HG03378 (cell line): Measurements from ENCODE around the gene ATXN7.

ENCODE experiments used
- ATAC-seq: cut with Tn5 transposase; IDR thresholded peaks from one replicate; pipeline ENCODE4 v1.9.1; 2021; ENCODE audit warnings: mild to moderate bottlenecking, moderate library complexity; ENCODE audit not compliant: unreplicated experiment

Gene ATXN7, protein sequence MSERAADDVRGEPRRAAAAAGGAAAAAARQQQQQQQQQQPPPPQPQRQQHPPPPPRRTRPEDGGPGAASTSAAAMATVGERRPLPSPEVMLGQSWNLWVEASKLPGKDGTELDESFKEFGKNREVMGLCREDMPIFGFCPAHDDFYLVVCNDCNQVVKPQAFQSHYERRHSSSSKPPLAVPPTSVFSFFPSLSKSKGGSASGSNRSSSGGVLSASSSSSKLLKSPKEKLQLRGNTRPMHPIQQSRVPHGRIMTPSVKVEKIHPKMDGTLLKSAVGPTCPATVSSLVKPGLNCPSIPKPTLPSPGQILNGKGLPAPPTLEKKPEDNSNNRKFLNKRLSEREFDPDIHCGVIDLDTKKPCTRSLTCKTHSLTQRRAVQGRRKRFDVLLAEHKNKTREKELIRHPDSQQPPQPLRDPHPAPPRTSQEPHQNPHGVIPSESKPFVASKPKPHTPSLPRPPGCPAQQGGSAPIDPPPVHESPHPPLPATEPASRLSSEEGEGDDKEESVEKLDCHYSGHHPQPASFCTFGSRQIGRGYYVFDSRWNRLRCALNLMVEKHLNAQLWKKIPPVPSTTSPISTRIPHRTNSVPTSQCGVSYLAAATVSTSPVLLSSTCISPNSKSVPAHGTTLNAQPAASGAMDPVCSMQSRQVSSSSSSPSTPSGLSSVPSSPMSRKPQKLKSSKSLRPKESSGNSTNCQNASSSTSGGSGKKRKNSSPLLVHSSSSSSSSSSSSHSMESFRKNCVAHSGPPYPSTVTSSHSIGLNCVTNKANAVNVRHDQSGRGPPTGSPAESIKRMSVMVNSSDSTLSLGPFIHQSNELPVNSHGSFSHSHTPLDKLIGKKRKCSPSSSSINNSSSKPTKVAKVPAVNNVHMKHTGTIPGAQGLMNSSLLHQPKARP

DNA sequence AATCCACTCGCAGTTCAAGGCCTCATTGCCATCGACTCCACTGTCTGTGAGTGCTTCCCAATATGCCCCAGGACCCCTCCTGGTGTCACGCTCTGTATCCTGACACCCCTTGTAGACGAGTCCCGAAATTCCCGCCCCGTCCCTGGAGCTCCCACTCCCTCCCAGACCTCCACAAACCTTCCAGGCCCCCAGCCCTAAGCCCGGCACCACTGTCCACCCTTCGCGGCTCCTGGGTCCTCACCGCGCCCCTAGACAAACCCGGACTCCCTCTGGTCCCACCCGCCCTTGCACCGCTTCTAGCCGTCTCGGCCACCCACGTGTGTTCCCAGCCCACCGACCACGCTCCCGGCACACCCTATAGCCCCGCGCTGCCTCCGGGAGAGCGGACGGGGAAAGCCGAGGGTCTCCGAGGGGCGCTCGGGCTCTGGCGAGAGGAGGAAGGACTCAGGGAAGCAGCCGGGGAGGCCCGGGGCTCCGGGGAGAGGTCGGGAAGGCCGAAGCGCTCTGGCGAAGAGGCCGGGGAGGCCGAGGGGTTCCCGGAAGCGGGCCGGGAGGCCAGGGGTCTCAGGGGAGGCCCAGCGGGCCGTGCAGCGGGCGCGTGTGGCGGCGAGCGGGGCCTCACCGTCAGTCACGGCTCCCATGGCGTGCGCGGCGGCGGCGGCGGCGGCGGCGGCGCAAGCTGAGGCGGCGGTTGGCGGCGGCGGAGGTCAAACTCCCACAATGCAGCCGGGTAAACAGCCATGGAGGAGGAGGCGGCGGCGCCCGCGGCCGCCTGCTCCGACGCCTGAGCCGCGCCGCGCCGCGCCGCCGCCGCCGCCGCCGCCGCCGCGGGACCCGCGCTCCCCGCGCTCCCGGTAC lies at the start of gene ATXN7, which contains the start of gene THOC7:
Gene ATXN7 (plus strand): TSS at position 718 of the 858 bp plus-strand sequence. CDS start 48,732 bp downstream, outside the sequence.
Gene THOC7 (minus strand): TSS at position 656 of the 858 bp plus-strand sequence. CDS start 15 bp downstream, at position 641.
- ATAC-seq, result peak; percentile 49

DNA sequence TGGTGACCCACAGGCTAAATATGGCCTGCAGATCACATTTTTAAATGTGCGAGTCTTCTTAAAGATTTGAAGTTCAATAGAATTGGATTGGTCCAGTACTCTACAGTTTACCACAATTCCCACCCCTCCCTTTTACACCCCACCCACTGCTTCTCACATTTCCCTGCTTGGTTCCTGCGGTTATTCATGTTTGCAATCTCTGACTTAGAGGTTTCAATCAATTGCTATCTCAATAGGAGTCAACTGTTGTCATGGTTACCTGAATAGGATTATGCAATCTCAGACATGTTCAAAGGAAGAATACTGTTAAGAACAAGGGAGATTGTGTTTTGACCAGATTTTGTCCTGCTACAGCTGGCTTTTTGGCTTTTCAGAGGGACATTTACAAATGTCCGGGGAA lies 49.4 kb upstream of the ATXN7 start:
- no peak for ATAC-seq

DNA sequence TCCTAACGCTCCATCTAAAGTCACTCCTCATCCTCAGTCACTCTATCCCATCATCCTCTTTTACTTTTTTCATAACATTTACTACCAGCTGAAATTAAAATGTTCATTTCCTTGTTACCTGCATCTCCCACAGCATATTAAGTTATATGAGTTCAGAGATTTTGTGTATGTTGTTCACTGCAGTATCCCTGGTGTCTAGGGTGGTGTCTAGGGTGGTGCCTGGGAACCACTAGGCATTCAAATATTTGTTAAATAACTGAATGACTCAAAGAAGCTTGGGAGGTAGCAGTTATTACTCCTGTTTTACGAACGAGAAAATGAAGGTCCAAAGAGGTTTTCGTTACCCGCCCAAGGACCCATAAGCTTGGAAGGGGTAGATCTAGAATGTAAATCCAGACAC lies 46.4 kb upstream of the ATXN7 start:
- ATAC-seq, result no peak

DNA sequence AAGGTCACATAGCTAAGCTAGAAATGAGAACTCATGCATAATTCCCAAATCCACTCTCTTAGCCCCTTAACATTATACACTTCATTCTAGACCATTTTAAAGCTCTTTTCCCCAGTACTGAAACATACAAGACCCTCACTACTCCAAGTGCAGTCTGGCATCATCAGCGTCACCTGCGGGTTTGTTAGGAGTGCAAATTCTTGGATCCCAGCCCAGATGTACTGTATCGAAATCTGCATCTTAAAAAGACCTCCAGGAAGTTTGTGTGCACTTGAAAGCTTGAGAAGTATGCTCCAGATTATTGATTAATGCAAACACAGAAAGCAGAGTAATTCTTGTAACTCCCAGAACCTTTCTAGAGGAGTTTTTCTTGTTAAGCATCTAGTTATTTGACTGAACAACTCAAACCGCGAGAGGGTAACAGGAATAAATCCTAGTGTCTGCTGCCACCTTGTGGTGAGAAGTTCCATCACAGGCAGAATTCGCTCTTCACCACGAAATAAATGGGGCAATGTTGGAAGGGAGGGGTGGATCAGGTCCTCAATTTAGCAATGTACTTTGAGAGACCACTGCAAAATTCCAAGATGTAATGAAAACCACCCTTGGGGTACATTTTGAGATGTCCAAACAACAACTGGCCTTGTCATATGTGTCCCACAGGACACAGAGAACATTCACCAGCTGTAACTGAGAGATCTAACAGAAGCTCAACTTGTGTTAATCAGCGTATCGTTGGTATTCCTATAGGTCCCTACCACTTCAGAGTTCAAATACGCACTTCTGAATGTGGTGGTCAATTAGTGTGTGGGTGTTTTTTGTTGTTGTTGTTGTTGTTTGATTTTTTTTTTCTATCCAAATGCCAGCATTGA lies 45.2 kb upstream of the ATXN7 start:
- peak; percentile 75 for ATAC-seq

DNA sequence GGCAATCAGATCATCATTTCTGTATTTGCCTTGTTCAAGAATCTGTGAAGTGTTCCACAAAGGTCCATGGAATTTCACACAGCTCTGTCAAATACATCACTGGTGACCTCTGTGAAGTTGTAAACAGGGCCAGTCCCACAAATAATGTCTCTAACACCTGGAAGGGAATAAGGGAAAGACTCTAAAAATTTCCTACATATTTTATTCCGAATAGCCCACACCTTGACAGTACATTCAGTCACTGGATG lies 44.6 kb upstream of the ATXN7 start, which contains the start of gene C3orf49:
Gene C3orf49 (plus strand): TSS at position 149 of the 248 bp plus-strand sequence. CDS start 173 bp downstream, outside the sequence.
- ATAC-seq, result no peak

DNA sequence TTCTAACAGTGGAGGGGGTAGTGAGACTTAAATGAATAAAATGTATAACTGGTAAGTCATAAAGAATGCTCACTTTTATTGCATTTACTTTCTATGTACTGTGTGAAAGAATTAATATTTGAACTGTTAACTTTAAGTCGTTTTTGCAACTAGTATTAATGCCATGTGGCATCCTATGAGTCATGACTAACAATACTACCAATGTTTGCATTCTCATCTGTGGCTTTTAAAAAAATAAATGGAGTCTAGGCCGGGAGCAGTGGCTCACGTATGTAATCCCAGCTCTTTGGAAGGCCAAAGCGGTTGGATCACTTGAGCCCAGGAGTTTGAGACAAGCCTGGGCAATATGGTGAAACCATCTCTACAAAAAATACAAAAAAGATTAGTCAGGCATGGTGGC lies 39.4 kb upstream of the ATXN7 start:
- ATAC-seq, result no peak

DNA sequence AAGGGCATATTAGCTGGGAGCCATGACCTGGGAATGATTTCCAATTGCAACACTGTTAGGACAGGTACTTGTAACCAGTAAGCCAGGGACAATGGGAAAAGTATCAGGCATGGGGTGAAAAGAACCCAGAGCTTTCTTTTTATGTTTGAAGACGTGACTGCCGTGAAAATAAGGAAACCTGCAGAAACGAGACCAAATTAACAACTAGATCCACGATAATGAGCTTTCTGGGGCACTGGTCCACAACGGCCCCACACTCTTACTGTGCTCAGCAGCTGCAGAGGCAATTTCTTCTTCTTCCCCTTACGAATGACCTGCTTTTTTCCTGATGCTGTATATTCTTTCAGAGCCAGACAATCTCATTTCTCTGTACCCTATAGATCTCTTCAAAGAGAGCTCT lies 33.1 kb upstream of the ATXN7 start:
- ATAC-seq, result no peak

DNA sequence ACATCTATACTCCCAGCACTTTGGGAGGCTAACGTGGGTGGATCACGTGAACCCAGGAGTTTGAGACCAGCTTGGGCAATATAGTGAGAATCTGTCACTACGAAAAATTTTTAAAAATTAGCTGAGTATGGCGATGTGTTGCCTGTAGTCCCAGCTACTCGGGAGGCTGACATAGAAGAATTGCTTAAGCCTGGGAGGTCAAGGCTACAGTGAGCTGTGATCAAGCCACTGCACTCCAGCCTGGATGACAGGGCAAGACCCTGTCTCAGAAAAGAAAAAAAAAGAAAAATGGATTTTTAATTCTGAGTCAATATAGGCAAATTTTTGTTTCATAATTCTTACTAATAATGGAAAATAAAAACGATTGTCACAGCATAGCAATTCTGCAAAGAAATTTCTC lies 31.3 kb upstream of the ATXN7 start:
- ATAC-seq, result no peak

DNA sequence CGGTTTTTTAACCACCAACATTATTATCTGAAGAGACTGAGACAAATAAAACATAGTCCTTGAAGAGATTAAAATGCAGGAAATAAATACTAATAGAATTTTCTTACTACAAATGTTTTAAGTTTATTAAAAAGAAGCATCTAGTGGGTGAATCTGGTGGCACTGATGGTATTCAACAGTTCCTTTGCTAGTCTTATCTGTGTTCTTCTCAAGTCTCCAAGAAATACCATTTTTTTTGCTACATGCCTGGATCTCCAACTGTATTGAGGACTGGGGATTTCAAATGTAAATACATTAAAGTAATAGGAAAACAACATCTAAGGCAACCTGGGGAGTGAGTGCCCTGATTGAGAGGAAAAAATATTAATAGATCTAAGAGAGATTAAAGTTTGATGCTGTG lies 22.0 kb upstream of the ATXN7 start:
- ATAC-seq, result no peak

DNA sequence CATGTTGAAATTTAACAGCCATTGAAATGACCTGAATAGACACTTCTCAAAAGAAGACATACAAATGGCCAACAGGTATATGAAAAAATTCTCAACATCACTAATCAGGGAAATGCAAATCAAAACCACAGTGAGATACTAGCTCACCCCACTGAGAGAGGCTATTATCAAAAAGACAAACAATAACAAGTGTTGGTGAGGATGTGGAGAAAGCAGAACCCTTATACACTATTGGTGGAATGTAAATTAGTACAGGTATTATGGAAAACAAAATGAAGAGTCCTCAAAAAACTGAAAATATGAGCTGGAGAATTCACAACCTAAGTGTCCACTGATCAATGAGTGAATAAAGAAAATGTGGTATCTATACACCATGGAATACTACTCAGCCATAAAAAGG lies 21.5 kb upstream of the ATXN7 start:
- ATAC-seq, result no peak

DNA sequence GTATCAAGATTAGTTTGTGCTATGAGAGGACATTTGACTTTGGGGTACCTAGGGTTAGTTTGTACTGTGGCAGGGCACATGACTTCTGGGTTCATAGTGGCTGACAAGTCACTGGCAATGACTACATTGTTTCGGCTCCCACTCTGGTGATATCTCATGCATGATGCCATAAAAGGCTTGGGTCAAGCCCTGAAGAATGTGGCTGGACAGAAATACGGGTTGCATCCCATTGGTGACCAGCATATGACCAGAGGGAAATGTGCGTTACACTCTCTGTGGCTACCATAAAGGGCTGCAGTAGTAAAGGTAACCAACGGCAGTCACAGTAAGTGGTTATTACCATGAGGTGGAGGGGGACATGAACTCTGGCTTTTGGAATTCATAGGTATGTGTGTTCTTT lies 18.5 kb upstream of the ATXN7 start:
- ATAC-seq, result no peak

DNA sequence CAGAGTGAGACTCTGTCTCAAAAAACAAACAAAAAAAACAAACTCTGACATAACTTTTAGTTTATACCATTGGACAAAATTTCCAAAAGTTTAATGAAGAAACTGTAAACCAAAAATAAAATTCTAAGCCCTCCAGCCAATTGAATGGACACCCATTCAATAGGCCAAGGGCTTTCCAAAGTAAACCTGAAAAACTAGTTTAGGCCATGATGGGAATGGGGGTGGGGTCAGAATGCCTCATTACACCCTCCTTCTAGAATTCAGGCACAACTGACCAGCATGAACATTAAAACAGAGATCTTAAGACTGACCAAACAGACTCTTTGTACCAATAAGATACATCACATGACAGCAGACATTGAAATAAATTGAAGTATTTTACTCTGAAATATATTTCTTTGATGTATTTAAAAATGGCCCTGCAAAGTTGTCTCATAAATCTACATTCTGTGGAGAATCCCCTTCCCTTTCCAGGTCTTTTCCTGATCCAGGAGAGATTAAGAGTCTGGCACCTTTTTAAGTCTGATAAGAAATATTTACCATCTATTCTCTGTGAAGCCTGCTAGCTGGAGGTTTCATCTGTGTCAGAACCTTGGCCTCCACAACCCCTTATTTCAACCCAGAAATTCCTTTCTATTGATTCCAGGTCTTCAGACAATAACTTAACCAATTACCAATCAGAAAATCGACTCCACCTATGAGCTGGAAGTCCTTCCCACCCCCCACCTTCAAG lies 15.8 kb upstream of the ATXN7 start:
- no peak for ATAC-seq

DNA sequence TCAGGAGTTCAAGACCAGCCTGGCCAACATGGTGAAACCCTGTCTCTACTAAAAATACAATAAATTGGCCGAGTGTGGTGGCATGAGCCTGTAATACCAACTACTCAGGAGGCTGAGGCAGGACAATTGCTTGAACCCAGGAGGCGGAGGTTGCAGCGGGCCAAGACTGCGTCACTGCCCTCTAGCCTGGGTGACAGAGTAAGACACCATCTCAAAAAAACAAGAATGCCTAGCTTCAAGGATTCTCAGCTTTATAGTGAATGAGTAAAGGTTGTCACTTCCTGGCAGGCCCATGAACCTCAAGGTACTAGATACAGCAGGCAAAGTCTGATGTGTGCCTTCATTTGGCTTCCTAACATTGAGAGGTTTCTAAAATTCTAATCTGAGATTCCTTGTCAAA lies 14.5 kb upstream of the ATXN7 start:
- ATAC-seq, result no peak

DNA sequence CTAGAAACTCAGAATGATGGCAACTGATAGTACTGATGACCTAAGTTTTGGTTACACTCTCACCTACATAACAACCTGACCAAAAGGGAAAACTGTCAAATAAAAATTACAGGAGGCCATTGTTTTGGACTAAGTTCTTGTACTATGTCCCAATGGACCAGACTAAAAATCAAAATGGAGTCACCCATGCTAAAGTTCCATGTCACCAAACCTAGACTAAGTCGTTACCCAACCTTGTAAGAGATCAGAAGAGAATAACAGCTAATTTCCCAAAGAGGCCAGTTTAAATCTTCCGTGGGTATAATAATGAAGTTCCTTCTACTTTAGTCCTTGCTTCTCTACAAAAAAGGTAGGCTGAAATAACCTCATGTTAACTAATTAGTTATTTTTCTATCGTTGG lies 12.4 kb upstream of the ATXN7 start:
- no peak for ATAC-seq

DNA sequence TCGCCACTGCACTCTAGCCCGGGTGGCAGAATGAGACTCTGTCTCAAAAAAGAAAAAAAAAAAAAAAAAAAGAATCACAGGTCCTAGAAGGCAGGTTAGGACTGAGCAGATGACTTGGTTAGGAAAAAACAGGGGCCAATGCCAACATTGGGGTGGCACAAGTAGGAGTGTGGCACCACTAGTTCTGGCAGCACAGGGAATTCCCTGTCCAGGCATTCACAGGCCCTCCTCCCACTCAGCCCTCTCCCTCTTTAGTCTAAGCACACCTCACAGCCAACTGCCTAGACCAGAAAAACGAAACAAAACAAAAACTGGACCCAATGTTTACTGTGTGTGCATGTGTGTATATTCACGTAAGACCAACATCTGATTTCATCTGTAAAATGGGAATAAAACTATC lies 10.6 kb upstream of the ATXN7 start:
- no peak for ATAC-seq

DNA sequence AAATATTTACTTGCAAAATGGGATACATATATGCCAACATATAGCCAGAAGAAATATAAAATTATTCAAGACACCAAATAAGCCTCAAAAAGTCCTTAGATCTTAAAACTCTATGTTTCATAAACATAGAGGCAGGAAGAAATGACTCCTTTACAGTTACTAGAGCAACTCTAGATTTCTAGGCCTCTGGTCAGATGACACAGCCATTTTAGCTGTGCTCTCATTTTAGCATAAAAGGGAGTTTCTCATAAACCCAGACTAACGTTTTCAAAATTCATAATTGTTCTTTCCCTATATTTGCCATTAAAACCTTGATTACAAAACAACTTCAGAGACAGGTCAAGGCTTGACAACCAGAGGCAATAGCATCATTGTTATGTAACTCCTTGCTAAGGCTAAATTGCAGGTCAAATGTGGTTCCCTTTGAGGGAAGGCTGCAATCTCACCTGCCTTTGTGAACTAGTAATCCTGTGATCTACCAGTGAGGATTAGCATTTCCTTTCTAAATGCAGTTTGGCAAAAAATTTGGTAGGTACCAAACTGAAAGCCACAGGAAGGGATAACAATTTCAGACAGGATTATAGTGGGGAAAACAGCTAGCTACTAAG lies 8.2 kb upstream of the ATXN7 start:
- no peak for ATAC-seq

DNA sequence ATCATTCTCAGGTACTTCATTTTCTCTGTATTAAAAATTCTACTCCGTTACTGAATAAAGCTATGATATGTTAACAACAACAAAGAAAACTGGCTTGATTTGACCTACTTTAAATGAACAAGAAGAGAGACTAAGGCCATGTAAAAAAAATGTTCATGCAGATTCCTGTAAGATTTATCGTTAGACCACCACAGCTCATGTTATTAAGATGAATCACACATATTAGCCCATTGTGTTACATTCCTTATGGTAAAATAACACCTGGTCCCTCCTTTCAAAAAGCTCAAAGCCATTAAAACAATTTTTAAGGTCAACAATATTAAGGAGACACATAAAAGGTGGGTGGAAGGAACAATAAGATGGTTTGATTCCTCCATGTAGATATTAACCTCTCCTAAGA lies 6.4 kb upstream of the ATXN7 start:
- no peak for ATAC-seq

DNA sequence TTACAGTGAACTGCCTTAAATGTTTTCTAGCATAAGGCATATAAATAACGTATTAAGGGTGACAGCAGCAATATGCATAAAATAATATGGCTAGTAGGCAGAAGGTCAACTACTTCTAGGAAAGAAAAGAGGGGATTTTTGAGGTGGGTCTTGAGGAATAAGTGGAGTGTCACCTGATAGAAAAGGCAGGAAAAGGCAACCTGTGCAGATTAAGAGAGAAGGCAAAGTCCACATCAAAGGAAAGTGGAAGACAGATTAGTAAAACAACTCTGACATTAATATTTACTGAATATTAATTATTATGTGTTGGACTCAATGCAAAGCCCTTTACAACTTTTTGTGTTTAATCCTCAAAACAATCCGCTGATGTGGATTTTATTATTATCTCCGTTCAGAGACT lies 2.9 kb upstream of the ATXN7 start:
- ATAC-seq, result no peak

DNA sequence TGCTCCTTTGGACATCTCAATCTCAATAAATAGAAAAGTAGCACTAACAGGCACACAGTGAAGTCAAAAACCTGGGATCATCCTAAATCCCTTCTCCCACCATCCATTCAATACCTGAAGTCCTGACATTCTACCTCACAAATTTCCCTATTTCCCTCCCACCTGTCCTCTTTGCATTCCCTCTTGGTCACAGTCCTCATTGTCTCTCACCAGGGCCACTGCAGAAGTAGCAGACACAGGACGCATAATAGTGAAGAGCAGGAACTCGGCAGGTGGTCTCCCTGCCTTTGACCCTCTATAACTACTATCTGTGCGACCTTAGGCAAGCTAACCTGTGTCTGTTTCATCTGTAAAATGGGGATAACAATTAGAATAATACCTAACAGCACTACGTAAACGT lies 2.4 kb upstream of the ATXN7 start:
- no peak for ATAC-seq
